ENCODE results near the gene MXRA5.

- TF ChIP-seq POLR2AphosphoS2 (IDR thresholded peaks at IDR 0.05; ENCODE audit: low read depth, low read length), result no peak
- TF ChIP-seq PPARG (CRISPR knock-in tag; conservative IDR thresholded peaks at IDR 0.05), result no peak
- TF ChIP-seq ZBTB46 (CRISPR knock-in tag; IDR thresholded peaks at IDR 0.05; ENCODE audit: borderline replicate concordance), result no peak
- TF ChIP-seq FOXC1 (CRISPR knock-in tag; IDR thresholded peaks at IDR 0.05; ENCODE audit: borderline replicate concordance), result no peak
- no peak for TF ChIP-seq ZNF556 (CRISPR knock-in tag; IDR thresholded peaks at IDR 0.05; ENCODE audit: borderline replicate concordance)
- TF ChIP-seq ATF3 (CRISPR knock-in tag; IDR thresholded peaks at IDR 0.05), result no peak
- no peak for TF ChIP-seq GRHL1 (CRISPR knock-in tag; conservative IDR thresholded peaks at IDR 0.05)
- TF ChIP-seq, protein P1, sequence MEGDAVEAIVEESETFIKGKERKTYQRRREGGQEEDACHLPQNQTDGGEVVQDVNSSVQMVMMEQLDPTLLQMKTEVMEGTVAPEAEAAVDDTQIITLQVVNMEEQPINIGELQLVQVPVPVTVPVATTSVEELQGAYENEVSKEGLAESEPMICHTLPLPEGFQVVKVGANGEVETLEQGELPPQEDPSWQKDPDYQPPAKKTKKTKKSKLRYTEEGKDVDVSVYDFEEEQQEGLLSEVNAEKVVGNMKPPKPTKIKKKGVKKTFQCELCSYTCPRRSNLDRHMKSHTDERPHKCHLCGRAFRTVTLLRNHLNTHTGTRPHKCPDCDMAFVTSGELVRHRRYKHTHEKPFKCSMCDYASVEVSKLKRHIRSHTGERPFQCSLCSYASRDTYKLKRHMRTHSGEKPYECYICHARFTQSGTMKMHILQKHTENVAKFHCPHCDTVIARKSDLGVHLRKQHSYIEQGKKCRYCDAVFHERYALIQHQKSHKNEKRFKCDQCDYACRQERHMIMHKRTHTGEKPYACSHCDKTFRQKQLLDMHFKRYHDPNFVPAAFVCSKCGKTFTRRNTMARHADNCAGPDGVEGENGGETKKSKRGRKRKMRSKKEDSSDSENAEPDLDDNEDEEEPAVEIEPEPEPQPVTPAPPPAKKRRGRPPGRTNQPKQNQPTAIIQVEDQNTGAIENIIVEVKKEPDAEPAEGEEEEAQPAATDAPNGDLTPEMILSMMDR (CRISPR knock-in tag; IDR thresholded peaks at IDR 0.05), result no peak
- TF ChIP-seq CBX1 (IDR thresholded peaks at IDR 0.05; ENCODE audit: low read depth), result no peak
- no peak for TF ChIP-seq ZNF331 (CRISPR knock-in tag; IDR thresholded peaks at IDR 0.05)
- TF ChIP-seq ELF4 (CRISPR knock-in tag; IDR thresholded peaks at IDR 0.05; ENCODE audit: borderline replicate concordance), result no peak
- no peak for TF ChIP-seq ZNF839 (CRISPR knock-in tag; IDR thresholded peaks at IDR 0.05; ENCODE audit: borderline replicate concordance)
These were observed 38.6 kb downstream of the MXRA5 start for GRCh38 chrX:3307881-3308280.
